ENCODE measurements around the gene ANK2. TPM values are rescaled to one million over a fixed set of nuclear protein-coding genes. Genes with fewer than 3 reads are reported as not detected.
A peak's percentile ranks its signal among the peaks of the same experiment; 100 is the strongest.

Gene ANK2
- total and polyA plus RNA-seq, 7 experiments from 2014 or later = 1.1 to 2.0 TPM; not detected in 5

- Mint-ChIP-seq H3K36me3 (no peaks in the 10 kb centered on the region), H3K27me3 (peaks cover 0 to 16% (median 6%) of the 10 kb centered on the region in 5 donors), H3K9me3 (peaks cover 0 to 3% (median 0%) of the 10 kb centered on the region in 11 donors), H3K27ac (no peak overlapping the region), H3K4me3 (no peak overlapping the region), H3K4me1 (peaks cover 0 to 15% (median 0%) of the 10 kb centered on the region in 7 donors)
- CTCF ChIA-PET = interaction anchor here (0.6 kb wide), 1 partner anchor 191 kb away, joined by 3 read pairs; no protein-coding TSS in a partner anchor
- Histone ChIP-seq H3K27ac (ENCODE audit: low read depth, low read length) (no peak overlapping the region), H3K4me1 (ENCODE audit: control insufficient read depth in 2 of 2, insufficient read depth in 2 of 2, low read length in 2 of 2) (no peaks in the 10 kb centered on the region), H3K4me3 (ENCODE audit: low read length) (no peak overlapping the region), H3K9me3 (ENCODE audit: control insufficient read depth in 2 of 3, low read length in 3 of 3) (no peaks in the 10 kb centered on the region), H3K27me3 (ENCODE audit: control insufficient read depth in 2 of 2, insufficient read depth in 2 of 2, low read length in 2 of 2) (no peaks in the 10 kb centered on the region), H3K36me3 (ENCODE audit: control insufficient read depth in 2 of 3, insufficient read depth in 3 of 3, low read length in 3 of 3) (no peaks in the 10 kb centered on the region)
- POLR2A ChIA-PET = no interaction called here
- intact Hi-C loops (cut with micrococcal nuclease) = no loop called here
- ATAC-seq (no peak), DNase-seq (no peak)
These were observed 92.9 kb downstream of the ANK2 start for GRCh38 chr4:113142351-113142750.

- ChIA-PET CTCF (no interaction called here), POLR2A (no interaction called here)
- H3K4me3 ChIP-seq (ENCODE audit: low read length) = no peak overlapping the region
- ATAC-seq (no peak), DNase-seq (no peak)
- H3K27ac ChIP-seq (ENCODE audit: low read depth, low read length) = no peak overlapping the region
- peaks cover 0 to 17% (median 0%) of the 10 kb centered on the region in 7 donors for H3K4me1 Mint-ChIP-seq
- no peaks in the 10 kb centered on the region for H3K9me3 ChIP-seq (ENCODE audit: control insufficient read depth in 2 of 3, low read length in 3 of 3)
- H3K36me3 ChIP-seq (ENCODE audit: control insufficient read depth in 2 of 3, insufficient read depth in 3 of 3, low read length in 3 of 3) = no peaks in the 10 kb centered on the region
- no peaks in the 10 kb centered on the region for H3K4me1 ChIP-seq (ENCODE audit: control insufficient read depth in 2 of 2, insufficient read depth in 2 of 2, low read length in 2 of 2)
- no peak overlapping the region for H3K4me3 Mint-ChIP-seq
- peaks cover 0 to 12% (median 6%) of the 10 kb centered on the region in 5 donors for H3K27me3 Mint-ChIP-seq
- H3K9me3 Mint-ChIP-seq = peaks cover 0 to 3% (median 0%) of the 10 kb centered on the region in 11 donors
- H3K27ac Mint-ChIP-seq = no peak overlapping the region
- intact Hi-C loops (cut with micrococcal nuclease) = no loop called here
- no peaks in the 10 kb centered on the region for H3K36me3 Mint-ChIP-seq
- no peaks in the 10 kb centered on the region for H3K27me3 ChIP-seq (ENCODE audit: control insufficient read depth in 2 of 2, insufficient read depth in 2 of 2, low read length in 2 of 2)
These were observed 94.6 kb downstream of the ANK2 start for GRCh38 chr4:113144091-113144490.

- Histone ChIP-seq H3K4me1 (ENCODE audit: control insufficient read depth in 2 of 2, insufficient read depth in 2 of 2, low read length in 2 of 2) (no peaks in the 10 kb centered on the region), H3K27ac (ENCODE audit: low read depth, low read length) (no peak overlapping the region), H3K36me3 (ENCODE audit: control insufficient read depth in 2 of 3, insufficient read depth in 3 of 3, low read length in 3 of 3) (no peaks in the 10 kb centered on the region), H3K9me3 (ENCODE audit: control insufficient read depth in 2 of 3, low read length in 3 of 3) (no peaks in the 10 kb centered on the region), H3K27me3 (ENCODE audit: control insufficient read depth in 2 of 2, insufficient read depth in 2 of 2, low read length in 2 of 2) (no peaks in the 10 kb centered on the region), H3K4me3 (ENCODE audit: low read length) (no peak overlapping the region)
- ATAC-seq (no peak), DNase-seq (no peak)
- CTCF ChIA-PET = no interaction called here
- Mint-ChIP-seq H3K36me3 (no peaks in the 10 kb centered on the region), H3K4me3 (no peak overlapping the region), H3K4me1 (peaks cover 0 to 17% (median 0%) of the 10 kb centered on the region in 7 donors), H3K27ac (no peak overlapping the region), H3K27me3 (peaks cover 0 to 9% (median 6%) of the 10 kb centered on the region in 5 donors), H3K9me3 (peaks cover 0 to 3% (median 0%) of the 10 kb centered on the region in 11 donors)
- intact Hi-C loops (cut with micrococcal nuclease) = no loop called here
- POLR2A ChIA-PET = no interaction called here
These were observed 95.7 kb downstream of the ANK2 start for GRCh38 chr4:113145147-113145518.

- intact Hi-C loops (cut with micrococcal nuclease) = no loop called here
- ChIA-PET POLR2A (no interaction called here), CTCF (no interaction called here)
- no peaks in the 10 kb centered on the region for H3K36me3 Mint-ChIP-seq
- Histone ChIP-seq H3K27ac (ENCODE audit: low read depth, low read length) (no peak overlapping the region), H3K36me3 (ENCODE audit: control insufficient read depth in 2 of 3, insufficient read depth in 3 of 3, low read length in 3 of 3) (no peaks in the 10 kb centered on the region), H3K4me3 (ENCODE audit: low read length) (no peak overlapping the region), H3K9me3 (ENCODE audit: control insufficient read depth in 2 of 3, low read length in 3 of 3) (no peaks in the 10 kb centered on the region), H3K4me1 (ENCODE audit: control insufficient read depth in 2 of 2, insufficient read depth in 2 of 2, low read length in 2 of 2) (no peaks in the 10 kb centered on the region), H3K27me3 (ENCODE audit: control insufficient read depth in 2 of 2, insufficient read depth in 2 of 2, low read length in 2 of 2) (no peaks in the 10 kb centered on the region)
- DNase-seq (no peak), ATAC-seq (no peak)
- H3K4me3 Mint-ChIP-seq = no peak overlapping the region
- H3K9me3 Mint-ChIP-seq = peaks cover 0 to 3% (median 0%) of the 10 kb centered on the region in 11 donors
- H3K27ac Mint-ChIP-seq = no peak overlapping the region
- H3K27me3 Mint-ChIP-seq = peaks cover 0 to 11% (median 7%) of the 10 kb centered on the region in 5 donors
- H3K4me1 Mint-ChIP-seq = peaks cover 0 to 17% (median 0%) of the 10 kb centered on the region in 7 donors
These were observed 96.3 kb downstream of the ANK2 start for GRCh38 chr4:113145519-113146291.

GRCh38 chr4:113146876-113147358 is 97.5 kb downstream of the ANK2 start:
- intact Hi-C loops (cut with micrococcal nuclease) = no loop called here
- Mint-ChIP-seq H3K4me1 (peaks cover 0 to 17% (median 0%) of the 10 kb centered on the region in 7 donors), H3K9me3 (peaks cover 0 to 3% (median 0%) of the 10 kb centered on the region in 11 donors), H3K27me3 (peaks cover 0 to 11% (median 7%) of the 10 kb centered on the region in 5 donors), H3K27ac (peak overlapping the region in 1 of 9 donors; percentile 91), H3K4me3 (peak overlapping the region in 4 of 10 donors; percentile 14 to 77 (median 35)), H3K36me3 (no peaks in the 10 kb centered on the region)
- H3K4me3 ChIP-seq (ENCODE audit: low read length) = no peak overlapping the region
- no peaks in the 10 kb centered on the region for H3K9me3 ChIP-seq (ENCODE audit: control insufficient read depth in 2 of 3, low read length in 3 of 3)
- ATAC-seq (no peak), DNase-seq (no peak)
- H3K36me3 ChIP-seq (ENCODE audit: control insufficient read depth in 2 of 3, insufficient read depth in 3 of 3, low read length in 3 of 3) = no peaks in the 10 kb centered on the region
- ChIA-PET POLR2A (no interaction called here), CTCF (interaction anchor here (0.5 kb wide), 1 partner anchor 1150 kb away, joined by 3 read pairs; no protein-coding TSS in a partner anchor)
- H3K27me3 ChIP-seq (ENCODE audit: control insufficient read depth in 2 of 2, insufficient read depth in 2 of 2, low read length in 2 of 2) = no peaks in the 10 kb centered on the region
- H3K27ac ChIP-seq (ENCODE audit: low read depth, low read length) = no peak overlapping the region
- no peaks in the 10 kb centered on the region for H3K4me1 ChIP-seq (ENCODE audit: control insufficient read depth in 2 of 2, insufficient read depth in 2 of 2, low read length in 2 of 2)

GRCh38 chr4:113147498-113148111 is 98.2 kb downstream of the ANK2 start:
- CTCF ChIA-PET = no interaction called here
- POLR2A ChIA-PET = no interaction called here
- H3K9me3 ChIP-seq (ENCODE audit: control insufficient read depth in 2 of 3, low read length in 3 of 3) = no peaks in the 10 kb centered on the region
- H3K4me3 ChIP-seq (ENCODE audit: low read length) = no peak overlapping the region
- H3K4me1 ChIP-seq (ENCODE audit: control insufficient read depth in 2 of 2, insufficient read depth in 2 of 2, low read length in 2 of 2) = no peaks in the 10 kb centered on the region
- DNase-seq = no peak
- no peak overlapping the region for H3K27ac ChIP-seq (ENCODE audit: low read depth, low read length)
- ATAC-seq = no peak
- H3K36me3 ChIP-seq (ENCODE audit: control insufficient read depth in 2 of 3, insufficient read depth in 3 of 3, low read length in 3 of 3) = no peaks in the 10 kb centered on the region
- H3K4me1 Mint-ChIP-seq = peaks cover 0 to 17% (median 0%) of the 10 kb centered on the region in 7 donors
- no peaks in the 10 kb centered on the region for H3K36me3 Mint-ChIP-seq
- H3K27me3 Mint-ChIP-seq = peaks cover 0 to 11% (median 7%) of the 10 kb centered on the region in 5 donors
- intact Hi-C loops (cut with micrococcal nuclease) = no loop called here
- H3K27ac Mint-ChIP-seq = no peak overlapping the region
- no peak overlapping the region for H3K4me3 Mint-ChIP-seq
- no peaks in the 10 kb centered on the region for H3K27me3 ChIP-seq (ENCODE audit: control insufficient read depth in 2 of 2, insufficient read depth in 2 of 2, low read length in 2 of 2)
- peaks cover 0 to 3% (median 0%) of the 10 kb centered on the region in 11 donors for H3K9me3 Mint-ChIP-seq

Data from naive thymus-derived CD4-positive, alpha-beta T cell (primary cell).